Suprapubic skin (tissue), 4 donors: Measurements from ENCODE around the gene TCF12. TPM values are rescaled to one million over a fixed set of nuclear protein-coding genes. Genes with fewer than 3 reads are reported as not detected.

Experiments used
- DNase-seq, 2 donors: peaks; one replicate each; pipeline ENCODE4 v3.0.0-alpha.2; 2019; ENCODE audit warnings: low spot score in 2 of 2
- H3K27ac ChIP-seq: fragments of 200-600 bp; sonication (generic); one replicate; pipeline ENCODE4 v1.5.1; 2019
- H3K27me3 ChIP-seq: fragments of 200-600 bp; sonication (generic); one replicate; pipeline ENCODE4 v1.5.1; 2019
- H3K36me3 ChIP-seq: fragments of 200-600 bp; sonication (generic); one replicate; pipeline ENCODE4 v1.5.1; 2019
- H3K4me1 ChIP-seq: fragments of 200-600 bp; sonication (generic); one replicate; pipeline ENCODE4 v1.5.1; 2019
- H3K4me3 ChIP-seq: fragments of 200-600 bp; sonication (generic); one replicate; pipeline ENCODE4 v1.5.1; 2019; ENCODE audit warnings: mild to moderate bottlenecking
- H3K9me3 ChIP-seq: fragments of 200-600 bp; sonication (generic); one replicate; pipeline ENCODE4 v1.5.1; 2019
- EP300 ChIP-seq: sonication (generic); formaldehyde crosslinking; IDR thresholded peaks from one replicate; pipeline ENCODE4 v1.6.1; 2017; ENCODE audit warnings: antibody characterized with exemption
- POLR2A ChIP-seq, 2 donors: fragments of 450-650 bp; IDR thresholded peaks; one replicate each; pipeline ENCODE4 v1.6.1; 2017; ENCODE audit warnings: antibody characterized with exemption in 2 of 2, mild to moderate bottlenecking in 2 of 2, moderate library complexity in 2 of 2
- POLR2AphosphoS5 ChIP-seq, 3 donors: sonication (generic); formaldehyde crosslinking; IDR thresholded peaks; one replicate each; pipeline ENCODE4 v1.6.1; 2017; ENCODE audit warnings: antibody characterized with exemption in 3 of 3
- WGBS: methylation state at CpG from one replicate; pipeline ENCODE4 v1.1.5; 2018; 5-methylcytosine and 5-hydroxymethylcytosine counted together
- total RNA-seq, 4 donors: library from RNA; depleted of rRNA; stranded (reverse); fragments of >200 nt; gene quantifications; one replicate each; pipeline ENCODE4 v1.1.0, GENCODE V29; 2016
- TF ChIP-seq, protein P1 (sequence below), 2 donors: fragments of 200-600 bp in 1 of 2; fragments of 450-650 bp in 1 of 2; sonication (generic) in 1 of 2; IDR thresholded peaks; one replicate each; pipeline ENCODE4 v1.5.1; 2016 to 2019; ENCODE audit warnings: antibody characterized with exemption in 2 of 2, mild to moderate bottlenecking in 1 of 2, moderate library complexity in 1 of 2

TCF12 gene
- total RNA-seq, 4 donors from 2014 or later: 91.3 to 118 (median 105) TPM

DNA sequence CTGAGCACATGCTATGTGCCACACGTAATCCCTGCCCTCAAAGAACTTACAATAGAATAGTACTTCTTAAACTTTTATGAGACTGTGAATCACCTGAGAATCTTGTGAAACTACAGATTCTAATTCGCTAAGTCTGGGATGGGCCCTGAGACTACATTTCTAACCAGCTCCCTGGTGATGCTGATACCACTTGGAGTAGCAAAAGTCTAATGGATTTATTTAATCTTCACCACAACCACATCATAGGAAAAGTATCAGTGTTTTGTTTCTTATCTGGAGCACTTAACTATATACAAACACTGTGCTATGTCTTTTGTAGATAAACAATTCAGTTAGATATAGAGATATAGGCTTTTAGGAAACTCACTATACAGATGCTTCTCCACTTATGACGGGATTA lies 23.8 kb upstream of the TCF12 start:
- no peaks in the 10 kb centered on the region for H3K9me3 ChIP-seq
- no peaks in the 10 kb centered on the region for H3K4me1 ChIP-seq
- no peaks in the 10 kb centered on the region for H3K36me3 ChIP-seq
- H3K4me3 ChIP-seq: no peak overlapping the region
- no peak for TF ChIP-seq POLR2A (IDR thresholded peaks at IDR 0.05)
- TF ChIP-seq, protein P1, sequence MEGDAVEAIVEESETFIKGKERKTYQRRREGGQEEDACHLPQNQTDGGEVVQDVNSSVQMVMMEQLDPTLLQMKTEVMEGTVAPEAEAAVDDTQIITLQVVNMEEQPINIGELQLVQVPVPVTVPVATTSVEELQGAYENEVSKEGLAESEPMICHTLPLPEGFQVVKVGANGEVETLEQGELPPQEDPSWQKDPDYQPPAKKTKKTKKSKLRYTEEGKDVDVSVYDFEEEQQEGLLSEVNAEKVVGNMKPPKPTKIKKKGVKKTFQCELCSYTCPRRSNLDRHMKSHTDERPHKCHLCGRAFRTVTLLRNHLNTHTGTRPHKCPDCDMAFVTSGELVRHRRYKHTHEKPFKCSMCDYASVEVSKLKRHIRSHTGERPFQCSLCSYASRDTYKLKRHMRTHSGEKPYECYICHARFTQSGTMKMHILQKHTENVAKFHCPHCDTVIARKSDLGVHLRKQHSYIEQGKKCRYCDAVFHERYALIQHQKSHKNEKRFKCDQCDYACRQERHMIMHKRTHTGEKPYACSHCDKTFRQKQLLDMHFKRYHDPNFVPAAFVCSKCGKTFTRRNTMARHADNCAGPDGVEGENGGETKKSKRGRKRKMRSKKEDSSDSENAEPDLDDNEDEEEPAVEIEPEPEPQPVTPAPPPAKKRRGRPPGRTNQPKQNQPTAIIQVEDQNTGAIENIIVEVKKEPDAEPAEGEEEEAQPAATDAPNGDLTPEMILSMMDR (IDR thresholded peaks at IDR 0.05): no peak
- TF ChIP-seq EP300: no peak
- TF ChIP-seq POLR2AphosphoS5 (IDR thresholded peaks at IDR 0.05): no peak
- no peak for DNase-seq
- 98% methylated on average over 3 of the region's 3 CpGs for whole genome bisulfite sequencing
- H3K27me3 ChIP-seq: no peaks in the 10 kb centered on the region
- no peak overlapping the region for H3K27ac ChIP-seq

DNA sequence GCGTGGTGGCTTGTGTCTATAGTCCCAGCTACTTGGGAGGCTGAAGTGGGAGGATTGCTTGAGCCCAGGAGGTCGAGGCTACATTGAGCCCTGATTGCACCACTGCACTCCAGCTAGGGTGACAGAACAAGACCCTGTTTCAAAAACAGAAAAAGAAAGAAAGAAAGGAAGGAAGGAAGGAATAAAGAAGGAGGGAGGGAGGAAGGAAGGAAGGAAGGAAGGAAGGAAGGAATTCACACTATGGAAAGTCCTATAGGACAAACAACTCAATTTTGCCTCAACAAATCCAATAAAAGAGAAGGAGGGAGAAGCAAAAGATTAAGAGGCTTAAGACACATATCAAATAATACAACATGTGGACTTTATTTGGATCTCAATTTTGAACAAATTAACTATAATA lies 16.5 kb upstream of the TCF12 start:
- Histone ChIP-seq H3K27me3 (no peaks in the 10 kb centered on the region), H3K36me3 (no peaks in the 10 kb centered on the region), H3K9me3 (no peaks in the 10 kb centered on the region), H3K4me1 (no peaks in the 10 kb centered on the region), H3K27ac (no peak overlapping the region), H3K4me3 (no peak overlapping the region)
- WGBS: 100% methylated on average over 2 of the region's 2 CpGs
- TF ChIP-seq POLR2A (IDR thresholded peaks at IDR 0.05) (no peak), POLR2AphosphoS5 (IDR thresholded peaks at IDR 0.05) (no peak), EP300 (no peak)
- TF ChIP-seq, protein P1 (IDR thresholded peaks at IDR 0.05): no peak
- DNase-seq: no peak

DNA sequence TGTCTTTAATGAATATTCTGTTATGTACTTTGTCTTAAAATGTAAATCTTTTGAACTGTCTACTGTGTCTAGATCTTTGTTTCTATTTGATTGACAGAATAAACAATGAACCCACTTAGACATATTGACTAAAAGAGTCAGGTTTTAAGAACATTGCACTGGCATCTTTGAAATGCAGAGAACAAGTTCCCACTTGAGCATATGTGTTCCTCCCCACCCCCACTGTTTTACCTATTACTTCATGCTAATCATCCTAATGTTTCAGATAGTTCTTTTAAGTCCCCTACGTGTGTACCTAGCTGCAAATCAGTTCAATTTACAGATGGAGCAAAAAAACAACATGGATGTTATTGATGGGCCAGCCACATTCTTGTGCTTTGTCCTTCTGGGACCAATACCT lies 11.7 kb upstream of the TCF12 start:
- Histone ChIP-seq H3K4me3 (no peak overlapping the region), H3K27me3 (no peaks in the 10 kb centered on the region), H3K4me1 (no peaks in the 10 kb centered on the region), H3K9me3 (no peaks in the 10 kb centered on the region), H3K27ac (no peak overlapping the region), H3K36me3 (no peaks in the 10 kb centered on the region)
- DNase-seq: no peak
- 63% methylated on average over 1 of the region's 1 CpG for WGBS
- TF ChIP-seq, protein P1 (IDR thresholded peaks at IDR 0.05): no peak
- TF ChIP-seq EP300 (no peak), POLR2A (IDR thresholded peaks at IDR 0.05) (no peak), POLR2AphosphoS5 (IDR thresholded peaks at IDR 0.05) (no peak)

DNA sequence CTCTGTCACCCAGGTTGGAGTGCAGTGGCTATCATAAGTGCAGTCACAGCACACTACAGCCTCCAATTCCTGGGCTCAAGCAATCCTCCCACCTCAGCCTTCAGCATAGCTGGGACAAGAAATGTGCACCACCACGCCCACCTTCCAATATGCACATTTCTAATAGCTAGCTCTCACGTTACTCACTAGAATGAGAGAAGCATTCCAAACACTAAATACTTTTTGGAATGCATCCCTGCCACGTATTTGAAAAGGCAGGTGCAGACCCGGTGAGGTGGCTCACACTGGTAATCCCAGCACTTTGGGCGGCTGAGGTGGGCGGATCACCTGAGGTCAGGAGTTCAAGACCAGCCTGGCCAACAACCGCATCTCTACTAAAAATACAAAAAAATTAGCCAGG lies 7.6 kb upstream of the TCF12 start:
- no peaks in the 10 kb centered on the region for H3K9me3 ChIP-seq
- no peaks in the 10 kb centered on the region for H3K36me3 ChIP-seq
- H3K4me3 ChIP-seq: no peak overlapping the region
- H3K27me3 ChIP-seq: no peaks in the 10 kb centered on the region
- WGBS: 69% methylated on average over 7 of the region's 7 CpGs
- H3K27ac ChIP-seq: no peak overlapping the region
- H3K4me1 ChIP-seq: no peaks in the 10 kb centered on the region
- TF ChIP-seq POLR2A (IDR thresholded peaks at IDR 0.05): no peak
- no peak for TF ChIP-seq EP300
- no peak for TF ChIP-seq POLR2AphosphoS5 (IDR thresholded peaks at IDR 0.05)
- TF ChIP-seq, protein P1 (IDR thresholded peaks at IDR 0.05): no peak
- DNase-seq: no peak

DNA sequence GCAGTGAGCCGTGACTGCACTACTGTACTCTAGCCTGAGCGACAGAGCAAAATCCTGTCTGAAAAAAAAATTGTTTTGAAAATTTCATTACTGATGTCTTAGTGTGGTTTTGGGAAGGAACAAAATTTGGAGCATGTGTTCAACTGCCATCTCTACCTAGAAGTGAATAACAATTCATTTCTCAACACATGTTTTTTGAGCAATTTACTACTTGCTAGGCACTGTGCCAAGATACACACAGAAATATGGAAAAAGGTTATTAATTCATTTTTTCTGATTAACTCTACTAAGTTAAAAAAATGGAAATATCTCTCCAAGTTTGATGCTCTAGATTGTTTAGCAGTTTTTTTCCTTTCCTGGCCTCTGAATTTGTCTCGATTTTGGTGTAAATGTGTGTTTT lies 5.2 kb upstream of the TCF12 start:
- Histone ChIP-seq H3K4me3 (no peak overlapping the region), H3K4me1 (peaks cover 14% of the 10 kb centered on the region), H3K36me3 (no peaks in the 10 kb centered on the region), H3K27me3 (no peaks in the 10 kb centered on the region), H3K27ac (no peak overlapping the region), H3K9me3 (no peaks in the 10 kb centered on the region)
- TF ChIP-seq, protein P1 (IDR thresholded peaks at IDR 0.05): no peak
- TF ChIP-seq POLR2A (IDR thresholded peaks at IDR 0.05): no peak
- TF ChIP-seq POLR2AphosphoS5 (IDR thresholded peaks at IDR 0.05): no peak
- TF ChIP-seq EP300: no peak
- WGBS: 84% methylated on average over 3 of the region's 3 CpGs
- DNase-seq: no peak
